ENCODE results near the gene MAFG.

- TF ChIP-seq CTCF (IDR thresholded peaks at IDR 0.05) (no peak), POLR2A (IDR thresholded peaks at IDR 0.05) (no peak)
Observed at GRCh38 chr17:81932333-81932983, 4.9 kb upstream of the MAFG start.
